Thoracic aorta (tissue), 2 donors: Measurements from ENCODE around the gene EFR3B. TPM values are rescaled to one million over a fixed set of nuclear protein-coding genes. Genes with fewer than 3 reads are reported as not detected.
"Not testable (repeated sequence)": the region's sequence is repeated elsewhere in the genome, so short reads cannot be mapped to it uniquely, and the experiment has no call there.

Experiments
- ATAC-seq: fragments of 150-250 bp; one replicate; pipeline ENCODE4 v1.8.0; 2017; ENCODE audit warnings: low read depth; ENCODE audit not compliant: insufficient number of reproducible peaks, low FRiP score
- DNase-seq: peaks from one replicate; pipeline ENCODE4 v3.0.0-alpha.2; 2020; ENCODE audit warnings: low spot score
- H3K27ac ChIP-seq, 2 donors: fragments of 200-600 bp; sonication (generic); 1 replicate in 1 of 2; 2 replicates in 1 of 2; pipeline ENCODE4 v1.5.1; 2016; ENCODE audit warnings: mild to moderate bottlenecking in 2 of 2, moderate library complexity in 2 of 2
- H3K27me3 ChIP-seq: fragments of 200-600 bp; sonication (generic); replicated peaks from 2 replicates; pipeline ENCODE4 v1.6.0; 2016; ENCODE audit warnings: mild to moderate bottlenecking; ENCODE audit not compliant: insufficient read depth
- H3K36me3 ChIP-seq: fragments of 200-600 bp; sonication (generic); one replicate; pipeline ENCODE4 v1.5.1; 2016
- H3K4me1 ChIP-seq, 2 donors: fragments of 200-600 bp; sonication (generic); 1 replicate in 1 of 2; 2 replicates in 1 of 2; pipeline versions ENCODE4 v1.5.1 to v1.6.0; 2016; ENCODE audit warnings: low read depth in 2 of 2, mild to moderate bottlenecking in 1 of 2; ENCODE audit not compliant: control insufficient read depth in 1 of 2
- H3K4me3 ChIP-seq: fragments of 200-600 bp; sonication (generic); 2 replicates; pipeline ENCODE4 v1.5.1; 2016; ENCODE audit warnings: mild to moderate bottlenecking
- H3K9me3 ChIP-seq: fragments of 200-600 bp; sonication (generic); 2 replicates; pipeline ENCODE4 v1.5.1; 2016
- total RNA-seq, 2 donors: library from RNA; depleted of rRNA; stranded (reverse); fragments of >200 nt; gene quantifications; one replicate each; pipeline versions ENCODE4 v1.1.0 to v1.2.3, GENCODE V29; 2016
- TF ChIP-seq, protein P1 (sequence below): fragments of 200-600 bp; sonication (generic); IDR thresholded peaks from one replicate; pipeline ENCODE4 v1.5.1; 2019; ENCODE audit warnings: antibody characterized with exemption

Gene EFR3B
- total RNA-seq, 2 donors from 2014 or later: 0.81 to 1.4 TPM

DNA sequence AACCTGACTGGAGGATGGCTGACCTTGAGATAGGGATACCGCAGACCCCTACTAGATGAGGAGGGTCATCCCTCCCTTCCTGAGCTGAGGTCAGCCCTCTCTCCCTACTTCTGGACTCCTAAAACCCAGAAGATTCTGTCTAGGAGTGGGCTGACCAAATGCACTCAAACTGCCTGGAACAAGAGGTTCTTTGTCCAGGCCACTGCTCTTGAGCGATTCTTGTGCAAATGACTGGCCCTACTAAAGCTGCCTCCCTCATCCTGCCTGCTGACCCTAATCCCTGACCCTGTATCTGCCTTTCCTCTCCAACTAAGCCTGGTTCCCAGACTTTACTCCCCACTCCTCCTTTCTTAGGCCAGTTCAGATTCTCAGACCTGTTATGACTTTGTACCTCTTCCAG, 56.2 kb downstream of the EFR3B start:
- H3K27me3 ChIP-seq: no peaks in the 10 kb centered on the region
- H3K4me3 ChIP-seq: no peak overlapping the region
- H3K4me1 ChIP-seq: no peaks in the 10 kb centered on the region
- no peak for DNase-seq
- TF ChIP-seq, protein P1, sequence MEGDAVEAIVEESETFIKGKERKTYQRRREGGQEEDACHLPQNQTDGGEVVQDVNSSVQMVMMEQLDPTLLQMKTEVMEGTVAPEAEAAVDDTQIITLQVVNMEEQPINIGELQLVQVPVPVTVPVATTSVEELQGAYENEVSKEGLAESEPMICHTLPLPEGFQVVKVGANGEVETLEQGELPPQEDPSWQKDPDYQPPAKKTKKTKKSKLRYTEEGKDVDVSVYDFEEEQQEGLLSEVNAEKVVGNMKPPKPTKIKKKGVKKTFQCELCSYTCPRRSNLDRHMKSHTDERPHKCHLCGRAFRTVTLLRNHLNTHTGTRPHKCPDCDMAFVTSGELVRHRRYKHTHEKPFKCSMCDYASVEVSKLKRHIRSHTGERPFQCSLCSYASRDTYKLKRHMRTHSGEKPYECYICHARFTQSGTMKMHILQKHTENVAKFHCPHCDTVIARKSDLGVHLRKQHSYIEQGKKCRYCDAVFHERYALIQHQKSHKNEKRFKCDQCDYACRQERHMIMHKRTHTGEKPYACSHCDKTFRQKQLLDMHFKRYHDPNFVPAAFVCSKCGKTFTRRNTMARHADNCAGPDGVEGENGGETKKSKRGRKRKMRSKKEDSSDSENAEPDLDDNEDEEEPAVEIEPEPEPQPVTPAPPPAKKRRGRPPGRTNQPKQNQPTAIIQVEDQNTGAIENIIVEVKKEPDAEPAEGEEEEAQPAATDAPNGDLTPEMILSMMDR: no peak
- H3K9me3 ChIP-seq: no peaks in the 10 kb centered on the region
- no peak for ATAC-seq
- H3K27ac ChIP-seq: no peak overlapping the region
- H3K36me3 ChIP-seq: no peaks in the 10 kb centered on the region

DNA sequence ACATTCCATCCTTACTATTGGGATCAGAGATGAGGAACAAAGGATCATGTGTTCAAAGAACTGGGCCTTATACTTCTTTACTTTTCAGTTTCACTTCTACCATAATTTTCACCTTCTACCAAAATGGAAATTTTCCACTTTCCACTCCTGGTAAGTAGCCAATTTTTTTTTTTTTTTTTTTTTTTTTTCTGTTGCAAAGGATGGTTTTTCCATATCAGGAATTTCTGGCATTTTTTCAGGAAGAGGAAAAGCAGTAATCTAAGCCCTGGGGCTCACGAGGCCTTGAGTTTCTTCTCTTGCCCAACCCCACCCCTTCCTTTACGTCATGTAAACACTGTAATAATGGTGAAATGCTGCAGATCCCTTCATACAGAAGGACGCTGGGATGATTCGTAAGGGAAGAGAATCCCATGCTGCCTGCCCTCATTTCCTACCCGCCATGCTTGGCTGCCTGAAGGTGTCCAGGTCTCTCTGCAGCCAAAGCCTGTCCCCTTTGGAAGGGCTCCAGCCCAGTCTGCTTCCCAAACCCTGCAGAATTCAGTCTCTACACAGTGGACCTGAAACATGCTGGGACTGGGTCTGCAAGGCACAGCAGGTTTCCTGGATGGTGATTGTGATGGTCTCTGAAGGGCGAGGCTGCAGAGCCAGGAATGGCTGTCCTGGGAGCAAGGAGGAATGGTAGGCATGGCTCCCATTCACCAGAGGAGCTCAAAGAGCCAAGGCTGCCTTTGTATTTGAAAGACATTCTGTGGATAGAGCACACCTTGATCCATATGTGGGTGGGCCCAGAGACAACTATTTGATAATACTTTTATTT, 57.0 kb downstream of the EFR3B start:
- no peak overlapping the region for H3K27ac ChIP-seq
- H3K4me3 ChIP-seq: no peak overlapping the region
- ATAC-seq (no peak), DNase-seq (no peak)
- TF ChIP-seq, protein P1: no peak
- H3K4me1 ChIP-seq: no peaks in the 10 kb centered on the region
- H3K27me3 ChIP-seq: no peaks in the 10 kb centered on the region
- H3K9me3 ChIP-seq: no peaks in the 10 kb centered on the region
- H3K36me3 ChIP-seq: no peaks in the 10 kb centered on the region

DNA sequence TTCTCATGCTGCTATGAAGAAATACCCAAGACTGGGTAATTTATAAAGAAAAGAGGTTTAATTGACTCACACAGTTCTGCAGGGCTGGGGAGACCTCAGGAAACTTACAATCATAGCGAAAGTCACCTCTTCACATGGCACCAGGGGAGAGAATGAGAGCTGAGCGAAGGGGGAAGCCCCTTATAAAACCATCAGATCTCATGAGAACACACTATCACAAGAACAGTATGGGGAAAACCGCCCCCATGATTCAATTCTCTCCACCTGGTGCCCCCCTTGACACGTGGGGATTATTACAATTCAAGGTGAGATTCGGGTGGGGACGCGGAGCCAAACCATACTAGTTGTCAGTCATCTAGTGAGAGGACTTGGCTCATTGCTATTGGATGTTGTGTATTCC, 60.5 kb downstream of the EFR3B start:
- not testable (repeated sequence) for ATAC-seq, H3K4me3 ChIP-seq, H3K9me3 ChIP-seq, H3K27me3 ChIP-seq, DNase-seq, H3K4me1 ChIP-seq, H3K36me3 ChIP-seq, H3K27ac ChIP-seq

DNA sequence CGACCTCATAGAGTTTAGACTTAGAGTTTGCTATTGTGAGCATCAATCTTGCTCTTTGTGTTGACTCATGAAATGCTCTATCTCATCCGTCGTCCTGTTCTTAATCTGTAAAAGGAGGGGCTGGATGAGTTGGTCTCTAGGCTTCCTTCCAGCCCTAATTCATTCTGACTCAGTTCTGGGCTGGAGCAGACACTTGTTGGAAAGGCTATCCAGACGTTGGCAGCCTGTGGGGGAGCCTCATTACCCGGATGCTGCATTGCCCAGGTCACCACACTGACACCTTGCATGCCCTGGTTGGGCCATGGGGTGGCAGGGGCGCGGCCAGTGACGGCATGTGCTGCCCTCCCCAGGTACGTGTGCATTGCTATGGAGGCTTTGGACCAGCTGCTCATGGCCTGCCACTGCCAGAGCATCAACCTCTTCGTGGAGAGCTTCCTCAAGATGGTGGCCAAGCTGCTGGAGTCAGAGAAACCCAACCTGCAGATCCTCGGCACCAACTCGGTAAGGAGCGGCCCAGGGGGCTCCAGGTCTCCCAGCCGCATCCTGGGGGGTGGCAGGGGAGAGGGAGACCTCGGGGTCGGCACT, 61.5 kb downstream of the EFR3B start:
- Histone ChIP-seq H3K27ac (no peak overlapping the region), H3K27me3 (no peaks in the 10 kb centered on the region), H3K4me3 (no peak overlapping the region), H3K36me3 (no peaks in the 10 kb centered on the region), H3K9me3 (no peaks in the 10 kb centered on the region), H3K4me1 (no peaks in the 10 kb centered on the region)
- ATAC-seq (no peak), DNase-seq (no peak)
- TF ChIP-seq, protein P1: no peak

DNA sequence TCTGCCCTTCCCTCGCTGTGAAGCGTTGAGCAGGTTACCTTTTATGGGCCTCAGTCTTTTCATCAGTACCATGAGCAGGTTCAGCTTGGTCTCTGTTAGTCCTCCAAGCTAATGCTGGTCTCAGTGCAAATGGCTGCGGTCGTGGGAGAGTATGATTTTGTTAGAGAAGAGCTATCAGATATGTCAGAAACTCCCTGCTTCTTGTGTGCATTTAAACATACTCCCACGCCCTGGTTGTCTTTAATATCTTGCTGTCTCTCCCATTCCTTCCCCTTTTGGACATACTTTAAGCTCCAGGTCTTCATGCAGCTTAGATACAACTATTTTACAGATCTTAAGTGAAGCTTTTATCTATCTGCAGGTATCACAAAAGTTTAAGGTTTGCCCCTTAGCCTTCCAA, 62.9 kb downstream of the EFR3B start:
- Histone ChIP-seq H3K4me1 (no peaks in the 10 kb centered on the region), H3K4me3 (no peak overlapping the region), H3K27me3 (no peaks in the 10 kb centered on the region), H3K9me3 (no peaks in the 10 kb centered on the region), H3K27ac (no peak overlapping the region), H3K36me3 (no peaks in the 10 kb centered on the region)
- TF ChIP-seq, protein P1: no peak
- ATAC-seq (no peak), DNase-seq (no peak)
